HCT116 (cell line): ENCODE results near the gene AMPD3.

Experiments used
- CBX3 ChIP-seq: IDR thresholded peaks from 2 replicates; pipeline ENCODE4 v1.6.1; 2012; ENCODE audit warnings: low read depth
- FOSL1 ChIP-seq: IDR thresholded peaks from 2 replicates; pipeline ENCODE4 v1.6.1; 2012; ENCODE audit warnings: low read depth
- POLR2A ChIP-seq: IDR thresholded peaks from 2 replicates; pipeline ENCODE4 v1.7.0; 2011; ENCODE audit warnings: borderline replicate concordance; ENCODE audit not compliant: insufficient read depth, insufficient read length; ENCODE audit errors: extremely low read depth
- YY1 ChIP-seq: IDR thresholded peaks from 2 replicates; pipeline ENCODE4 v1.6.1; 2011; ENCODE audit warnings: low read length, low read depth, moderate library complexity, mild to moderate bottlenecking; ENCODE audit not compliant: insufficient replicate concordance; ENCODE audit errors: extremely low read depth
- TF ChIP-seq, protein P1 (sequence below), 3 experiments: fragments of 200-600 bp in 1 of 3; sonication (generic) in 1 of 3; IDR thresholded peaks in 2 of 3; conservative IDR thresholded peaks in 1 of 3; 2 replicates each; pipeline ENCODE4 v1.5.1; 2012 to 2017; ENCODE audit warnings: low read depth in 2 of 3, low read length in 2 of 3, antibody characterized with exemption in 1 of 3, borderline replicate concordance in 1 of 3, control low read depth in 1 of 3, mild to moderate bottlenecking in 1 of 3, mixed read lengths in 1 of 3, mixed run types in 1 of 3, moderate library complexity in 1 of 3; ENCODE audit not compliant: insufficient read depth in 1 of 3
- TF ChIP-seq, protein P2 (sequence below): IDR thresholded peaks from 2 replicates; pipeline ENCODE4 v1.6.1; 2012

DNA sequence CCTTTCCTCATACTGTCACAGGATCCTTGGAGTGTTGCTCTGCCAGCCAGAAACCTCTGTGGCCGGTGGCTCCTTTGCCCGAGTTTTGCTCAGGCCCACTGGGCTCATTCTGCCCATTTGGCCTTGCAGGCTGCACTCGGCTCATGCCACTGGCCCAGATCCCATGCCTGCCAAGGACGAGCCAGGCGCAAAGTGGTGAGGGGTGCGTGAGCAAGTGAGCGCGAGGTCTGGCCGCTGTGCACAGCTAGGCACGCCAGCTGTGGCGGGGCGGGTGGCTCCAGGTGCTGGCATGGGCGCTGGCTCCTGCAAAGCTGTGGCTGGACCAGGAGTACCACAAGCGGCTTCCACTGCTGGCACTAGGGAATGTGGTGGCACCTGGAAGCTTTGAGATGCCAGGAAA lies 88.7 kb downstream of the AMPD3 start:
- TF ChIP-seq, protein P1, sequence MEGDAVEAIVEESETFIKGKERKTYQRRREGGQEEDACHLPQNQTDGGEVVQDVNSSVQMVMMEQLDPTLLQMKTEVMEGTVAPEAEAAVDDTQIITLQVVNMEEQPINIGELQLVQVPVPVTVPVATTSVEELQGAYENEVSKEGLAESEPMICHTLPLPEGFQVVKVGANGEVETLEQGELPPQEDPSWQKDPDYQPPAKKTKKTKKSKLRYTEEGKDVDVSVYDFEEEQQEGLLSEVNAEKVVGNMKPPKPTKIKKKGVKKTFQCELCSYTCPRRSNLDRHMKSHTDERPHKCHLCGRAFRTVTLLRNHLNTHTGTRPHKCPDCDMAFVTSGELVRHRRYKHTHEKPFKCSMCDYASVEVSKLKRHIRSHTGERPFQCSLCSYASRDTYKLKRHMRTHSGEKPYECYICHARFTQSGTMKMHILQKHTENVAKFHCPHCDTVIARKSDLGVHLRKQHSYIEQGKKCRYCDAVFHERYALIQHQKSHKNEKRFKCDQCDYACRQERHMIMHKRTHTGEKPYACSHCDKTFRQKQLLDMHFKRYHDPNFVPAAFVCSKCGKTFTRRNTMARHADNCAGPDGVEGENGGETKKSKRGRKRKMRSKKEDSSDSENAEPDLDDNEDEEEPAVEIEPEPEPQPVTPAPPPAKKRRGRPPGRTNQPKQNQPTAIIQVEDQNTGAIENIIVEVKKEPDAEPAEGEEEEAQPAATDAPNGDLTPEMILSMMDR (IDR thresholded peaks at IDR 0.05 in 2 of 3, conservative IDR thresholded peaks at IDR 0.05 in 1 of 3; ENCODE audit: borderline replicate concordance in 1 of 3, insufficient read depth in 1 of 3, low read depth in 2 of 3, low read length in 2 of 3) = no peak
- no peak for TF ChIP-seq CBX3
- no peak for TF ChIP-seq POLR2A
- no peak for TF ChIP-seq YY1
- no peak for TF ChIP-seq FOSL1
- TF ChIP-seq, protein P2, sequence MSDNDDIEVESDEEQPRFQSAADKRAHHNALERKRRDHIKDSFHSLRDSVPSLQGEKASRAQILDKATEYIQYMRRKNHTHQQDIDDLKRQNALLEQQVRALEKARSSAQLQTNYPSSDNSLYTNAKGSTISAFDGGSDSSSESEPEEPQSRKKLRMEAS = no peak
